ENCODE data around the gene TRIM46.
"Not testable (repeated sequence)": the region's sequence is repeated elsewhere in the genome, so short reads cannot be mapped to it uniquely, and the experiment has no call there.

Gene TRIM46

DNA sequence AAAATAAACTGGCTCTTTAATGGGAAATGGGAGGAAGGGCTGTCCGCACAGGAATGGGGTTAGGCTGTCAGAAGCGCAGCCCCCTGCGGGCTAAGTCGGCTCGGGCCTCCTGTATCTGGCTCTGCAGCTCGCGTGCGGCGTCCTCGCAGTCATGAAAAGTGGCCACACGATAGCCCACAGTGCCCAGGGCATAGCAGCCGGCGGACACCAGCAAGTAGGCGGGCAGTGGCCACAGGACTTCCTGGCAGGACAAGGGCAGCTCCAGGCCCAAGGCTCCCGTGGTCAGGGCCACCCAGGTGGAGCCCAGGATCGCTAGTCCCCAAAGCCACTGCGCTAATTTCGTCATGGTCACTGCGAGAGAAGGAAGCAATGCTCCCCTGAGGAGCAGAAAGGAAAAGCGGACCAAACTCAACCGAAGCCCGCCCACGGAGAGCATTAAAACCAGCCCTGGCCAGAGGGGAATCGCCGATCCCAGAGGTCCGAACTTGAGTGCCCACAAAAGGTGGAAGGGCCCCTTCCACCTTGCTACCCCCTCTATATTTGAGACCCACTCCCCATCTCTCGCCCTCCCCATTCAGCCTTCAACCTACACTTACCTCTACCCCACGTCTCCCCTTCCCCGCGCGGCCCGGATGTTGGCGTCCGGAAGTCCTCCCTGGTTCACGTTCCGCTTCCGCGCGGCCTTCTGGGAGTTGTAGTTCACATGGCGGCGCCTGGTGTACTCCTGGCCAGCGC lies 33.6 kb upstream of the TRIM46 start, which contains the start of gene DPM3:
DPM3 (minus strand) TSS at position 637 of the 735 bp plus-strand sequence; CDS start at position 346, 291 bp downstream.
- peak; percentile 80 for DNase-seq

DNA sequence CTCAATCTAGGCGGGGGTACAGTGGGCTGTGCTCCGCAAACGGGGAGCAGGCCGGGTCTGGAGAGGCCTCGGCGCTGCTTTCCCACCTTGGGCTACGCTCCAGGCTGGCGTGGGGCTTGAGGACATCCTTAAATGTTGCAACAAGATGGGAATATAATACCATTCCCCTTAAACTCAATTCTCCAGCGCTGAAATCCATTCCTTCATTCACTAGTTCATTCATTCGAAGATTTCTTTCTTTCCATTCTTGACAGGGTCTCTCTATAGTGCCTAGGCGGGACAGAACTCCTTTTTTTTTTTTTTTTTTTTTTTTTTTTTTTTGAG lies 33.1 kb upstream of the TRIM46 start:
- no peak for DNase-seq

DNA sequence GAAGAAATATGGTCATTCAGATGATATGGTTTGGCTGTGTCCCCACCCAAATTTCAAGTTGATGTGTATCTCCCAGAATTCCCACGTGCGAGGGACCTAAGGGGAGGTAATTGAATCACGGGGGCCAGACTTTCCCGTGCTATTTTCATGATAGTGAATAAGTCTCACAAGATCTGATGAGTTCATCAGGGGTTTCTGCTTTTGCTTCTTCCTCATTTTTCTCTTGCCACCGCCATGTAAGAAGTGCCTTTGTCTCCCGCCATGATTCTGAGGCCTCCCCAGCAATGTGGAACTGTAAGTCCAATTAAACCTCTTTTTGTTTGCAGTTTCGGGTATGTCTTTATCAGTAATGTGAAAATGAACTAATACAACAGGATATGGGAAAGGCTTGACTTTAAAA lies 31.9 kb upstream of the TRIM46 start:
- no peak for DNase-seq

DNA sequence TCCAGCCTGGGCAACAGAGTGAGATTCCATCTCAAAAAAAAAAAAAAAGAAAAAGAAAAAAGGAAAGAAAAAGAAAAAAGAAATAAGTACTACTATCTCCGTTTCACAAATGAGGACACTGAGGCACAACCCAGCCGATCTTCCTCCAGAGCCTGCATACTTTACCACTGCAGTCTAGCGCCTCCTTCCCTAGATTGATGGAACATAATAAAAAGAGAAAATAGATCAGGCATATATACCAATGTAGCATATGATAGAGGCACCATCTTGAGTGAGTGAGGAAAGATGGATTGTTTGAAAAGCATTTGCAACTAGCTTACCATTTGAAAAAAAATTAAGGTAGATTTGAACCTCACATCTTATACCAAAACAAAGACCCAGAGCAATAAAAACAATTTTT lies 28.2 kb upstream of the TRIM46 start:
- DNase-seq, result no peak

DNA sequence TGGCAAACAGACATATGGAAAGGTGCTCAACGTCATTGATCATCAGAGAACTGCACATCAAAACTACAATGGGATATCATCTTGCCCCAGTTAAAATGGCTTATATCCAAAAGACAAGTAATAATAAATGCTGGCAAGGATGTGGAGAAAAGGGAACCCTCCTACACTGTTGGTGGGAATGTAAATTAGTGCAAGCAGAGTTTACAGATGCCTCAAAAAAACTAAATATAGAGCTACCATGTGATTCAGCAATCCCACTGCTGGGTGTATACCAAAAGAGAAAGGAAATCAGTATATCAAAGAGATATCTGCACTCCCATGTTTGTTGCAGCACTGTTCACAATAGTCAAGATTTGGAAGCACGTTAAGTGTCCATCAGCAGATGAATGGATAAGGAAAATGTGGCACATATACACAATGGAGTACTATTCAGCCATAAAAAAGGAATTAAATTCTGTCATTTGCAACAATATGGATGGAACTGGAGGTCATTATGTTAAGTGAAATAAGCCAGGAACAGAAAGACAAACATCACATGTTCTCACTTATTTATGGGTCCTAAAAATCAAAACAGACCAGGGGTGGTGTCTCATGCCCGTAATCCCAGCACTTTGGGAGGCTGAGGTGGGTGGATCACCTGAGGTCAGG lies 17.5 kb upstream of the TRIM46 start:
- not testable (repeated sequence) for DNase-seq

DNA sequence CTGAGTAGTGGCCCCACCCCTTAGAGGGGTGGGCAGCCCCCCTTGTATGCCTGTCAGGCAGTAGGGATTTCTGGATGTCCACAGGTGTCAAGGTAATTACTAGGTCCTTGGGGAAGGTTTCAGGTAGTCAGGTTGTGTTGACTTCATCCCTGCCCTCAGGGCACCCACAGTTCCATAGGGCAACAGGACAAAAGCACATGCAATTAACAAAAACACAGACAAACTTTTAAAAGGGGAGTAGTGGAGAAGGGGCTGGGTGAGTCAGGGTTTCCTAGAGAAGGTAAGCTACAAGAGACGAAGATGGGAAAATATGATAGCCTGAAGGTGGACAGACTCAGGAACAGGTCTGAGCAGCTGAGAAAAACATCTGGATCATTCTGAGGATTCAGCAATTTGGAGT lies 14.7 kb upstream of the TRIM46 start:
- no peak for DNase-seq

DNA sequence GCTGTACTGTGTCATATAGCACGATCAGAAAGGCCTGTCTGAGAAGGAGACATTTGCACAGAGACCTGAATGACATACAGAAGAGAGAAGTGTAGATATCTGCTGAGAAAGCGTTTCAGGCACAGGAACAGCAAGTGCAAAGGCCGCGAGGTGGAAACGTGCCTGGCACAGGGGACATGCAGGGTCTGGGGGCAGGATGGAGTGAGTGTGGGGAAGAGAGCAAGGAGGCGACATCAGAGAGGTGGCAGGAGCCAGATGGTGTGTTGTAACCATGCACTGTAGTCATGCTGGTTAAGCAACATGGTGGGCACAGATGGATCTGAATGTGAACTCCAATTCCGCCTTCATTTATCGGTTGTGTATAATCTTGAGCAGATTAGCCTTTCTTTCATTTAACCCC lies 13.5 kb upstream of the TRIM46 start:
- DNase-seq, result no peak

DNA sequence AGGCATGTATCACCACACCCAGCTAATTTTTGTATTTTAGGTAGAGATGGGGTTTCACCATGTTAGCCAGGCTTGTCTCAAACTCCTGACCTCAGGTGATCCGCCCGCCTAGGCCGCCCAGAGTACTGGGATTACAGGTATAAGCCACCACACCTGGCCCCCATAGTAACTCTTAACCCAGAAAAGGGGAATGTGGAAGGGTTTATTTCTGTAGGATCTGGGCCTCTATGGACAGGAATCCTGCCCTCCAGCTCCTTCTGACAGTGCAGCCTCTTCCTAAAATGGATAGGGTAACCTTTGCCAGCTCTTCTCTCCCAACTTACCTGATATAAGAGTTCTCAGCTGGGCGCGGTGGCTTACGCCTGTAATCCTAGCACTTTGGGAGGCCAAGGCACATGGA lies 11.0 kb upstream of the TRIM46 start:
- DNase-seq, result not testable (repeated sequence)

DNA sequence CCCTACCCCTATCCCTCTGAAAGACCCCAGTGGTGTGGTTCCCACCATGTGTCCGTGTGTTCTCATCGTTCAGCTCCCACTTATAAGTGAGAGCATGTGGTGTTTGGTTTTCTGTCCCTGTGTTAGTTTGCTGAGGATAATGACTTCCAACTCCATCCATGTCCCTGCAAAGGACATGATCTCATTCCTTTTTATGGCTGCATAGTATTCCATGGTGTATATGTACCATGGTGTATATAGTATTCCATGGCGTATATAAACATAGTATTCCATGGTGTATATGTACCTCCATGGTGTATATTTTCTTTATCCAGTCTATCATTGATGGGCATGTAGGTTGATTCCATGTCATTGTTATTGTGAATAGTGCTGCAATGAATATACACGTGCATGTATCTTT lies 9.9 kb upstream of the TRIM46 start:
- DNase-seq, result not testable (repeated sequence)

DNA sequence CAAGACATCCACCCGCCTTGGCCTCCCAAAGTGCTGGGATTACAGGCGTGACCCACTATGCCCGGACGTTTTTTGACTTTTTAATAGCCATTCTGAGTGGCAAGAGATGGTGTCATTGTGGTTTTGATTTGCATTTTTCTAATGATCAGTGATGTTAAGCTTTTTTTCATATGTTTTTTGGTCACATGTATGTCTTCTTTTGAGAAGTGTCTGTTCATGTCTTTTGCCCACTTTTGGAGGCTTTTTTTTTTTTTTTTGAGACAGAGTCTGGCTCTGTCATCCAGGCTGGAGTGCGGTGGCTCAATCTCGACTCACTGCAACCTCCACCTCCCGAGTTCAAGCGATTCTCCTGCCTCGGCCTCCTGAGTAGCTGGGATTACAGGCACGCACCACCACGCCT lies 9.0 kb upstream of the TRIM46 start:
- not testable (repeated sequence) for DNase-seq

DNA sequence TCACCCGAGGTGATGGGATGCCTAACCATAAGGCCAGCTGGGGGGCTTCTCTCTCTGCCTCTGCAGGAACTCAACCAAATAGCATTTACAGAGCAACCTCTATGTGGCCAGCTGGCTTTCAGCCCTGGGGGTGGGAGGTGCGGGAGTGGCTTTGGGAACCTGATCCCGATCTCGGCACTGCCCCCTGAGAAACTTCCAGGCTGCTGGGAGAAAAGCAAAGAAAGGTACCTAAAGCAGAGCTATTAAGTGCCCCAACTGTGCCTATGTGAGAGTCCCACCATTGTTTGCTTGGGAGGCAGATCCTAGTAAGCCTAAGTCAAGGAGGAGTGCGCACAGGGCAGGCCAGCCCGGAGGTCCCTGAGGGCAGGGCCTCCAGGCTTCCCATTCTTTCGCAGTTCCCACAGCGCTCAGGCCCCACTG lies 7.6 kb upstream of the TRIM46 start:
- DNase-seq, result no peak

DNA sequence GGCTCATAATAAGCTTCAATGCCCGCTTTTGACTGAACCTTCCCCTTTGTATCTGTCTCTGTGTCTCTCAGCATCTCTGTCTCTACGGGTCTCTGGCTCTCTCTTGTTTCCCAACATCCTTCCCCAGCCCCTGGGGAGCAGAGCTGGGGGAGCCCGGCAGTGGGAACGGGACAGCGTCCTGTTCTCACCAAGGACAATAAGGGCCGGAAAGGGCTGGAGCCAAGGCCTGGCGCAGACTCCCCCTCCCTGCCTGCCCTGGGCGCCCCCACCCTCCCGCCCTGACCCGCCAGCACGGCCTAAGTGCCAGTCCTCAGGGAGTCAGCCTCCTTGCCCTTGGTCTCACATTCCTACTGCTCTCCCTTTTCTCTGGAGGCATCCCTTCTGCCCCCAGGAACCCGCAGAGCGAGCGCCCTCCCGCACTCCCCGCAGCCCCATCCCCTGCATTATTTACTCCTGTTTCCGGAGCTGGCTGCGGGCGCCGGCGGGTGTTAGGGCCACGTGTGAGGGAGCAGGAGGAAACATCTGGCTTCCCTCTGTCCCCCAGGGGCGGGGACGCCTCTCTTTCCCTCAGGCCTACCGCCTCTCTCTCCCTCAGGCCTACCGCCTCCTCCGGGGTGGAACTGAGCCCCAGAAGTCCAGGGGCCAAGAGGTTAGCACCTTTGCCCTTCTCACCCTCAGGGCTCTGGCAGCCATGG lies 7.0 kb upstream of the TRIM46 start:
- no peak for DNase-seq

DNA sequence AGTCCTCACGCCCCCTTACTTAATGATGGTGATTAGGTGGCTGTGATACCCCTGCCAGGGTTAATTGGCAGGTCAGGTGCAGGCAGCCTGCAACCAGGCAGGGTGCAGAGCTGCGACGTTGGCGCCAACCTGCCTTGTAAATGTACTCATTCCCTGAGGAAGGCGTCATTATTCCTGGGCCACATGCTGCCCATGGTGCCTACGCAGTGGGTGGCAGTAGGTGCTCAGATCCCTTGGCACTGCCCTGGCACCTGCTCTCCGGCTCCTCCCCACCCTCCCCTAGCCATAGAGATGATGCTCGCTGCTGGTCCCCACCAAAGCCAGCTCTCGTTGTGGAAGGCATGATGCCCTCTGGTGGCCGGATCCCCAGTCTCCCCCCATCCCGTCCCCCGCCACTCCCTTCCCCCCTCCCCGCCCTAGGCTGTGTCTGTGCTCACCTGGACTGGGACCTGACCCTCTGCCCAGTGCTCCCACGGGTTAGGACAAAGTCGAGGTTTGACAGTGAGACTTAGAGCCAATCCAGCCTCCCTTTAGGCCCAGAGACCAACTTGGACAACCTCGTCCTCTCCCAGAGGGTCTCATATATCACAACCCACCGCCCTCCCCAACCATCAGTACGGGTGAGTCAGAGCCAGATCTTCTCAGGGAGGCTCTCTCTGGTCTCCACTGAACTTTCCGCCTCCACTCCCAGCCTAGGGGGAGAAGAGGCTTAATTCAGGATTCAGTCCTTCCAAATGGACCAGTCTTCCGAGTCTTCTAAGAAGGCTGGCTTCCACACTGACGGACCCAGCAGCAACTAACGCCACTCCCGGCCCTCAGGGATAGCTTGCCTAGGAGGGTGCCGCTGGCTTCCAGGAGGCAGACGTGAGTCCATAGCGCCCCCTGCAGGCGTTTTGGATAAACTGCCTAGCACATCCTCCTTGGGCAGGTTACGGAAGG lies 6.2 kb upstream of the TRIM46 start:
- peak; percentile 88 for DNase-seq

DNA sequence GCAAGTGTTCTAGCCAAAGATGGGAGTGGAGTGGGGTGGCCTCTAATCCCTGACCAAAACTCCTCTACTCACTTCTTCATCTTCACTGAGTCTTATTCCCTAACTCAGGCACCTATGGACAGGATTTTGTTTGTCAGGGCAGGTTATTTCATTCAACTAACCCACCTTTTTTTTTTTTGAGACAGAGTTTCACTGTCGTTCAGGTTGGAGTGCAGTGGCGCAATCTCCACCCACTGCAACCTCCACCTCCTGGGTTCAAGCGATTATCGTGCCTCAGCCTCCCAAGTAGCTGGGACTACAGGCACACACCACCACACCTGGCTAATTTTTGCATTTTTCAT lies 5.6 kb upstream of the TRIM46 start:
- DNase-seq, result not testable (repeated sequence)

DNA sequence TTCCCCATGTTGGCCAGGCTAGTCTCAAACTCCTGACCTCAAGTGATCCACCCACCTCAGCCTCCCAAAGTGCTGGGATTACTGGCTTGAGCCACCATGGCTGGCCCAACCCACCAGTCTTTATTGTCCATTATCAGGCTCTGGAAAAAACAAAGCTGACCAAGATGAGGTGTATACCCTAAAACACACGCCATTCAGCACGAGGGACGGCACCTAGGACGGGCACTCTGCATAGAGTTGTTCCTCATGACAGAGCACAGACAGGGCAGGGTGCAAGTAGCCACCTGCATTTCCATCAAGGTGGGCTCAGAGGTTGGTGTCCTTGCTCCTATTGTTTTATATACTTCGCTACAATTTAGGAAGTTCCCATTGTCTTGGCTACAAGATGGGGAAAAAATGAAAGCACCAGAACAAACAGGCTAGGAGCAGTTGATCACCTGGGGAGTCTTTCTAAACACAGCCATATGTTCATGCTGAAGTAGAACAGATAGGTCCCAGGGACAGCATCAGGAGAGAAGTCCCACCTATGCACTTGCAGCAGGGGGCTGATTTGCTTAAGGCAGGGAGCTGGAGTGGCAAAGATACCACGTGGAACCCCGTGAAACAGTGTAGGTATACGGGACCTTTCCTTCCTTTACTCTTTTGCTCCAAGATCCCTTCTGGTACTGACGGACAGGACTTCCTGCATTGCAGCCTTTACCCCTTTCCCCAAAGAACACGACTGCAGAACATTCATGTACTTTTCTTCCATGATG lies 5.0 kb upstream of the TRIM46 start:
- DNase-seq, result no peak

DNA sequence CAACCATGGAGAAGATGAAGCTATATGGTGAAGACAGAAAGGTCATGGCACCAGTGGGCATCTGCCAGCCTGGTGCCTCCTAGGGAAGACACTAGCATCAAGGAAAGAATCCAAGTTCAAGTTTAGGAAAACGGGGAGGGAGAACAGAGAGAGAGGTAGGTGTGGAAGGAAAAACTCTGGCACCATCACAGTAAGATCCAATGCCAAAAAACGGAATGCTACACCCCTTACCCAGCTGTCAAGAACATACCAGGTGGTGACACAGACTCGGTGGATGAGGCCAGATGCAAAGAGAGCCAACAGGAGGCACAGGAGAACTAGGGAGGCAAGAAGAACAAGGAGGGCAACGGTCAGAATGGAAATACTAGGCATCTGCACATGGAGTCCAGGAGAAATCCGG lies 4.1 kb upstream of the TRIM46 start:
- no peak for DNase-seq

DNA sequence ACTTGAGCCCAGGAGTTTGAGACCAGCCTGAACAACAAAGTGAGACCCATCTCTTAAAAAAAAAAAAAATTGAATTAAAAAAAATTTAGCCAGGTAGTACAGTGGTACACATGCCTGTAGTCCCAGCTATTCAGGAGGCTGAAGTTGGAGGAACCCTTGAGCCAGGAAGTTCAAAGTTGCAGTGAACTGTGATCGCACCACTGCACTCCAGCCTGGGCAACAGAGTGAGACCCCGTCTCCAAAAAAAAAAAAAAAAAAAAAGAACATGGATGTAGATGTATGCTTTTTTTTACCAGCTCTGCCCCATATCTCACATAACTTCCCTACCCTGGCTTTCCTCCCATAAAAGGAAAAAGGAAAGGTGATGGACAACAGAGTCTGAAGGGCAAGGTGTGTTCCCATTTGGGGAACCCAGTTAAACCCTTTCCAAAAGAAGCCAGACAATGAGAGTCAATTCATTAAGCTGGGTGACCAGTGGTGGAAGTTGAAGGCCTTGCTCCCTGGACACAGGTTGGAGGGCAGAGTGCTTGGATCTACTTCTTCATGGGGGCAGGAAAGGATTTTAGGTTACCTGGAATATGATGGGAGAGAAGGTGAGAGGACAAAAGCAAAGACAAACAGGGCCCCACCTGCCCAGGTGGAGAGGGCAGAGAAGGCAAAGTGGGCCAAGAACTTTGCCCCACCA lies 3.4 kb upstream of the TRIM46 start:
- no peak for DNase-seq

DNA sequence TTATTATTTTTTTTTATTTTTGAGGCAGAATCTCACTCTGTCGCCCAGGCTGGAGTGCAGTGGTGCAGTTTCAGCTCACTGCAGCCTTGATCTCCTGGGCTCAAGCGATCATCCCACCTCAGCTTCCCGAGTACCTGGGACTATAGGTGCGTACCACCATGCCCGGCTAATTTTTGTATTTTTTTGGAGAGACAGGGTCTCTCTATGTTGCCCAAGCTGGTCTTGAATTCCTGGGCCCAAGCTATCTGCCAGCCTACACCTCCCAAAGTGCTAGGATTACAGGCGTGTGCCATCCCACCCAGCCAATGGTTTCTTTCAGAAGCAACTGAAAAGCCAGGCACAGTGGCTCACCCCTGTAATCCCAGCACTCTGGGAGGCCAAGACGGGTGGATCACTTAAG lies 2.8 kb upstream of the TRIM46 start:
- DNase-seq, result no peak

DNA sequence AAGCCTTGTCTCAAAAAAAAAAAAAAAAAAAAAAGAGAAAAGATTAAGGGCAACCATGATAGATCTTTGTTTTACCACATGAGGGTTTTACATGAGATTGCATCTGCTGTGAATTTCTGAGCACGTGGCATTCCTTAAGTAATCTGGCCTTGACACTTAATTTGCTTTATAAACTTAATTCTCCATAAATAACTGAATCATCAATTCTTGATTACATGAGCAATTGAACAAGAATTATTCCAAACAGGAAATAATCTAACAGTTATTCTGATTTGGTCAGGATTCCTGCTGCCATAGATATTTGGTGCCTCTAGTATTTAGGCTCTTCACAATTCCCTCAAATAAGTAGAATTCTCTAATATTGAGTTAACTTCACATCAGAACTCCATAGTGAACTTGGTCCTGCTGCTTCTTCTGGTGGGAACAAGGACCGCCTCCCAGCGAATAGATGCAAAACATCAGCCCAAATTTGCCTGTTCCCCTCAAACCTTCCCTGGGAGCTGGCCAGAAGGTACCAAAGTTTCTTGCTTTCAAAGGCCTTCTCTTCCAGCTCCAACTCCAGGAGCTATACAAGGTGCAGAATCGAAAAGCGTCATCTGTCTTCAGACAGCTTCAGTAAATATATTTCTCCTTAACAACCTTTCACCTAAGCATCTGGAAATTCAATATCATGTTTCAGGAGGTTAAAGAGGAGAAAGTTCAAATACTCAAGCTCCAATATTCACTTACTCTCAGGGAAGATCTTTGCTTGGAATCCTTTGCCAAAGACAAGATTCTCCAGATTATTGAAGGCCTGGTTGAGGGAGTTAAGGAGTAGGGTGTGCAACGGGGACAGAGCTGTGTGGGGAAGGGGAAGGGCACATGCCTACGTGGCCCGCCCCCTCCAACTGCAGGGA lies 1.6 kb upstream of the TRIM46 start:
- no peak for DNase-seq

DNA sequence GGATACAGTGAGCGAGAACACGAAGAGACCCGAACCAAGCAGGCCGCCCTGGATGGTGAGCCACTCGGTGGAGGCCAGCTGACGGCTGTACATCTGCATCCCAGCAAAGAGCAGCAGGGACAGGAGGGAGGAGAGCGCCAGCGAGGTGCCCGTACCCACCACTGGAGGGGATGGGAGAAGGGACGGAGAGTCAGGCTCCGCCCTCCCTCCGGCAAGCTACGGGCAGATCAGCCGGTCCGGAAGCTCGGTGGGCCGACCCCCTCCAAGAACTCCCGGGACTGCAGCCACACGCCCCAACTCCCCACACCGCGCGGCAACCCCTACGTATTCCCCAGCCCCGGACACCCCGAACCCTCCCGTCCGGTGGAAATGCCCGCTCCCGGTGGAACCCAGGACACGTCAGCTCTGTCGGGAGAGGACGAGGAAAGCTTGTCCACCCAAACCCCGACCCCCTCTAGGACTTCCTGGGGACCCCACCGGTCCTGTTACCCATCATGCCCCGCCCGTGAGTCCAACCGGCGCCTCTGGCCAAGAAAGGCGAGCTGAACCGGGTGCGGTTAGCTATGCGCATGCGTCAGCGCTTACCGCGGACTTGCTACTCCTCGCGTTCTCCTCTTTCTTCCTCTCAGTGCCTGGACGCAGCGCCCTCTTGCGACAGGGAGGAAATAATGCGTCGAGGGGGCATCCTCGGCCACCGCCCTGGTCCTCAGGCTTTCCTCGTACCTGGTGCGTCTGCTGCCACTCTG lies 744 bp upstream of the TRIM46 start, which contains the start of gene KRTCAP2:
KRTCAP2 (minus strand) TSS at position 573 of the 746 bp plus-strand sequence; CDS start at position 493, 80 bp downstream.
- peak; percentile 97 for DNase-seq

Measured in NCI-H1105 treated with DMSO at 0.1 percent for 48 hours (cell line).